Right lobe of liver (tissue), 4 donors: ENCODE data around the gene AREG.

Experiments
- POLR2A ChIP-seq: fragments of 450-650 bp; IDR thresholded peaks from one replicate; pipeline ENCODE4 v1.6.1; 2017; ENCODE audit warnings: antibody characterized with exemption, mild to moderate bottlenecking
- TF ChIP-seq, protein P1 (sequence below), 4 donors: fragments of 200-600 bp in 3 of 4; fragments of 450-650 bp in 1 of 4; IDR thresholded peaks; one replicate each; pipeline versions ENCODE4 v1.5.1 to v1.8.0; 2016 to 2022; ENCODE audit warnings: antibody characterized with exemption in 4 of 4, mild to moderate bottlenecking in 2 of 4
- donor health status: DM: no; HTN: no; CAD: no.
- donor health status: DM: no; HTN: no; CAD: no.
- donor health status: DM: no; HTN: yes; CAD: no.

GRCh38 chr4:74475091-74475800 is 30.3 kb downstream of the AREG start:
- TF ChIP-seq, protein P1, sequence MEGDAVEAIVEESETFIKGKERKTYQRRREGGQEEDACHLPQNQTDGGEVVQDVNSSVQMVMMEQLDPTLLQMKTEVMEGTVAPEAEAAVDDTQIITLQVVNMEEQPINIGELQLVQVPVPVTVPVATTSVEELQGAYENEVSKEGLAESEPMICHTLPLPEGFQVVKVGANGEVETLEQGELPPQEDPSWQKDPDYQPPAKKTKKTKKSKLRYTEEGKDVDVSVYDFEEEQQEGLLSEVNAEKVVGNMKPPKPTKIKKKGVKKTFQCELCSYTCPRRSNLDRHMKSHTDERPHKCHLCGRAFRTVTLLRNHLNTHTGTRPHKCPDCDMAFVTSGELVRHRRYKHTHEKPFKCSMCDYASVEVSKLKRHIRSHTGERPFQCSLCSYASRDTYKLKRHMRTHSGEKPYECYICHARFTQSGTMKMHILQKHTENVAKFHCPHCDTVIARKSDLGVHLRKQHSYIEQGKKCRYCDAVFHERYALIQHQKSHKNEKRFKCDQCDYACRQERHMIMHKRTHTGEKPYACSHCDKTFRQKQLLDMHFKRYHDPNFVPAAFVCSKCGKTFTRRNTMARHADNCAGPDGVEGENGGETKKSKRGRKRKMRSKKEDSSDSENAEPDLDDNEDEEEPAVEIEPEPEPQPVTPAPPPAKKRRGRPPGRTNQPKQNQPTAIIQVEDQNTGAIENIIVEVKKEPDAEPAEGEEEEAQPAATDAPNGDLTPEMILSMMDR (IDR thresholded peaks at IDR 0.05) = no peak
- TF ChIP-seq POLR2A = no peak
